ENCODE results near the gene RASGRP4. TPM values are rescaled to one million over a fixed set of nuclear protein-coding genes. Genes with fewer than 3 reads are reported as not detected.
"Not testable (repeated sequence)": the region's sequence is repeated elsewhere in the genome, so short reads cannot be mapped to it uniquely, and the experiment has no call there.

Gene RASGRP4
- total RNA-seq, 1 experiment from 2014 or later, result not detected

GRCh38 chr19:38413416-38413815 lies 12.6 kb downstream of the RASGRP4 start:
- Histone ChIP-seq H3F3A (ENCODE audit: low read length, unreplicated experiment) (no peaks in the 10 kb centered on the region), H3K9me2 (replicated peaks; ENCODE audit: low read length) (no peaks in the 10 kb centered on the region), H2AFZ (ENCODE audit: low read length) (no peak overlapping the region), H3K4me2 (ENCODE audit: low read length) (no peak overlapping the region), H3K27ac (ENCODE audit: low read length) (no peak overlapping the region), H3K4me1 (ENCODE audit: insufficient read depth, low read length) (peaks cover 5% of the 10 kb centered on the region; the same call in 1 of the 2 replicates), H4K20me1 (ENCODE audit: low read length) (no peaks in the 10 kb centered on the region), H3K9ac (ENCODE audit: low read length) (no peak overlapping the region), H3K79me2 (ENCODE audit: low read length) (no peaks in the 10 kb centered on the region), H3K9me3 (ENCODE audit: low read length) (no peaks in the 10 kb centered on the region), H3K36me3 (ENCODE audit: low read depth, low read length) (no peaks in the 10 kb centered on the region), H3K4me3 (ENCODE audit: low read length) (no peak overlapping the region), H3K27me3 (ENCODE audit: low read length) (no peaks in the 10 kb centered on the region)
- TF ChIP-seq CTCF (conservative IDR thresholded peaks at IDR 0.05; ENCODE audit: low read depth, low read length), result no peak
- TF ChIP-seq EZH2 (IDR thresholded peaks at IDR 0.05; ENCODE audit: low read length, unreplicated experiment), result no peak
- TF ChIP-seq EZH2phosphoT487 (IDR thresholded peaks at IDR 0.05; ENCODE audit: borderline replicate concordance, low read length), result no peak
- intact Hi-C loops (cut with micrococcal nuclease), result no loop called here
- CTCF ChIA-PET, result no interaction called here
- DNase-seq (no peak), ATAC-seq (no peak)
- POLR2A ChIA-PET (ENCODE audit: unreplicated experiment), result no interaction called here
- BruUV-seq (replicated peaks), result no TSS peak

GRCh38 chr19:38412961-38413360 lies 13.1 kb downstream of the RASGRP4 start:
- DNase-seq, result no peak
- no TSS peak for BruUV-seq (replicated peaks)
- no peak overlapping the region for H3K4me3 ChIP-seq (ENCODE audit: low read length)
- no peaks in the 10 kb centered on the region for H3K9me3 ChIP-seq (ENCODE audit: low read length)
- H3K4me2 ChIP-seq (ENCODE audit: low read length), result no peak overlapping the region
- ChIA-PET POLR2A (ENCODE audit: unreplicated experiment) (no interaction called here), CTCF (no interaction called here)
- H3K79me2 ChIP-seq (ENCODE audit: low read length), result no peaks in the 10 kb centered on the region
- intact Hi-C loops (cut with micrococcal nuclease), result no loop called here
- no peak overlapping the region for H3K27ac ChIP-seq (ENCODE audit: low read length)
- H4K20me1 ChIP-seq (ENCODE audit: low read length), result no peaks in the 10 kb centered on the region
- no peaks in the 10 kb centered on the region for H3F3A ChIP-seq (ENCODE audit: low read length, unreplicated experiment)
- H2AFZ ChIP-seq (ENCODE audit: low read length), result no peak overlapping the region
- no peaks in the 10 kb centered on the region for H3K27me3 ChIP-seq (ENCODE audit: low read length)
- TF ChIP-seq EZH2 (IDR thresholded peaks at IDR 0.05; ENCODE audit: low read length, unreplicated experiment) (no peak), EZH2phosphoT487 (IDR thresholded peaks at IDR 0.05; ENCODE audit: borderline replicate concordance, low read length) (no peak), CTCF (conservative IDR thresholded peaks at IDR 0.05; ENCODE audit: low read depth, low read length) (no peak)
- H3K9ac ChIP-seq (ENCODE audit: low read length), result no peak overlapping the region
- no peak for ATAC-seq
- 0 out of 2 replicates have a peak, but pooled peaks cover 2% of the 10 kb centered on the region for H3K4me1 ChIP-seq (ENCODE audit: insufficient read depth, low read length)
- H3K9me2 ChIP-seq (replicated peaks; ENCODE audit: low read length), result no peaks in the 10 kb centered on the region
- H3K36me3 ChIP-seq (ENCODE audit: low read depth, low read length), result no peaks in the 10 kb centered on the region

GRCh38 chr19:38412491-38412890 lies 13.5 kb downstream of the RASGRP4 start:
- no TSS peak for BruUV-seq (replicated peaks)
- no peaks in the 10 kb centered on the region for H4K20me1 ChIP-seq (ENCODE audit: low read length)
- CTCF ChIA-PET, result no interaction called here
- no peaks in the 10 kb centered on the region for H3K9me2 ChIP-seq (replicated peaks; ENCODE audit: low read length)
- no peak overlapping the region for H3K4me3 ChIP-seq (ENCODE audit: low read length)
- no peak for ATAC-seq
- intact Hi-C loops (cut with micrococcal nuclease), result no loop called here
- no peak overlapping the region for H3K9ac ChIP-seq (ENCODE audit: low read length)
- no peak for DNase-seq
- H2AFZ ChIP-seq (ENCODE audit: low read length), result no peak overlapping the region
- H3K4me1 ChIP-seq (ENCODE audit: insufficient read depth, low read length), result no peaks in the 10 kb centered on the region
- H3K36me3 ChIP-seq (ENCODE audit: low read depth, low read length), result no peaks in the 10 kb centered on the region
- H3K27me3 ChIP-seq (ENCODE audit: low read length), result no peaks in the 10 kb centered on the region
- H3K9me3 ChIP-seq (ENCODE audit: low read length), result no peaks in the 10 kb centered on the region
- POLR2A ChIA-PET (ENCODE audit: unreplicated experiment), result no interaction called here
- H3K79me2 ChIP-seq (ENCODE audit: low read length), result no peaks in the 10 kb centered on the region
- H3K27ac ChIP-seq (ENCODE audit: low read length), result no peak overlapping the region
- H3K4me2 ChIP-seq (ENCODE audit: low read length), result no peak overlapping the region
- TF ChIP-seq EZH2 (IDR thresholded peaks at IDR 0.05; ENCODE audit: low read length, unreplicated experiment), result no peak
- no peak for TF ChIP-seq EZH2phosphoT487 (IDR thresholded peaks at IDR 0.05; ENCODE audit: borderline replicate concordance, low read length)
- no peak for TF ChIP-seq CTCF (conservative IDR thresholded peaks at IDR 0.05; ENCODE audit: low read depth, low read length)
- H3F3A ChIP-seq (ENCODE audit: low read length, unreplicated experiment), result no peaks in the 10 kb centered on the region

- H3K4me2 ChIP-seq (ENCODE audit: low read length); H2AFZ ChIP-seq (ENCODE audit: low read length); POLR2A ChIA-PET (ENCODE audit: unreplicated experiment); H3K4me3 ChIP-seq (ENCODE audit: low read length); CTCF ChIA-PET; H4K20me1 ChIP-seq (ENCODE audit: low read length); DNase-seq; H3K79me2 ChIP-seq (ENCODE audit: low read length); H3K36me3 ChIP-seq (ENCODE audit: low read depth, low read length); H3F3A ChIP-seq (ENCODE audit: low read length, unreplicated experiment); BruUV-seq (replicated peaks); H3K9ac ChIP-seq (ENCODE audit: low read length); ATAC-seq; H3K27ac ChIP-seq (ENCODE audit: low read length); H3K27me3 ChIP-seq (ENCODE audit: low read length); H3K9me3 ChIP-seq (ENCODE audit: low read length); intact Hi-C loops (cut with micrococcal nuclease); H3K4me1 ChIP-seq (ENCODE audit: insufficient read depth, low read length); H3K9me2 ChIP-seq (replicated peaks; ENCODE audit: low read length): not testable (repeated sequence)
Measured at GRCh38 chr19:38411898-38412297, 14.1 kb downstream of the RASGRP4 start.

All from PC-3 (cell line).